Testis (tissue), 2 donors: Measurements from ENCODE around the gene TINCR.

Source experiments
- CTCF ChIP-seq, 3 experiments: fragments of 450-650 bp in 2 of 3; fragments of 200-600 bp in 1 of 3; sonication (generic) in 1 of 3; IDR thresholded peaks; one replicate each; pipeline ENCODE4 v1.5.1; 2016 to 2019; ENCODE audit warnings: antibody characterized with exemption in 3 of 3, mild to moderate bottlenecking in 2 of 3, moderate library complexity in 1 of 3
- POLR2A ChIP-seq: fragments of 450-650 bp; IDR thresholded peaks from one replicate; pipeline ENCODE4 v1.6.1; 2017; ENCODE audit warnings: antibody characterized with exemption, mild to moderate bottlenecking, moderate library complexity

GRCh38 chr19:5572556-5573286, 5.0 kb upstream of the TINCR start:
- TF ChIP-seq POLR2A (no peak), CTCF (IDR thresholded peaks at IDR 0.05) (no peak)
